Measurements from ENCODE around the gene ECI2. TPM values are rescaled to one million over a fixed set of nuclear protein-coding genes. Genes with fewer than 3 reads are reported as not detected.

ECI2 gene
- total RNA-seq, 1 donor from 2014 or later: 88.3 TPM

DNA sequence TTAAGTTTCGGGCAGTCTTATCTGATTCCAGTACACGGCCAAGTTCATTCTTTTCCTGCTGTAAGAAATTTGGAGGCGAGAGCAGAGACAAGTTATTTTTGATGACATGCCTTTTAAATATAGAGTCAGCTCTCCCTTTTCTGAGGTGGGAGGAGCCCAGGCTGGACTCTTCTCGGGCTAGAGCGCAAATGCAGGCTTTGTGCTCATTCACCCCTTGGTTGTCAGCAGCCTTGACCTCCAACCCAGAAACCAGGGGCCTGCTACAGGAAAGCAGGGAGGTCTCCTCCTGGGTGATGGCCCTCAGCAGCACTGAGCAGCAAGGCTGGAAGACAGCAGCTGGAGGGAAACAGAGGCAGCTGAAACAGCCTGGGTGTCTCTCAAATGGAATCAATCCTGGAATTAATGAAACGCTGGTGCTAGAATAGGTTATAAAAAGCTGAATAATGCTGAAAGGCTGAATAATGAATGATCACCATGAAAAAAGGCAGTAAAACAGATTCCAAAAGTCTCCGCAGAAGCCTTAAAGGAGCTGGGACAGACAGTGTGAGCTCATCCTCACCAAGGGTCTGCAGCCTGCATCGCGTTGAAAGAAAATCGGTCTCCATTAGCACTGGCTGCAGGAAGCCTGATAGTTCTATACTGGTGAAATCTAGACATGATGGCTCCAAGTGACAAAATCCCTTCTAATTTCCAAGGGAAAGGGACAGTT lies 28.2 kb upstream of the ECI2 start:
- no peak for DNase-seq (ENCODE audit: low read depth)
- no peak overlapping the region for H3K4me3 ChIP-seq (ENCODE audit: low read depth, low read length)
- TF ChIP-seq, protein P1, sequence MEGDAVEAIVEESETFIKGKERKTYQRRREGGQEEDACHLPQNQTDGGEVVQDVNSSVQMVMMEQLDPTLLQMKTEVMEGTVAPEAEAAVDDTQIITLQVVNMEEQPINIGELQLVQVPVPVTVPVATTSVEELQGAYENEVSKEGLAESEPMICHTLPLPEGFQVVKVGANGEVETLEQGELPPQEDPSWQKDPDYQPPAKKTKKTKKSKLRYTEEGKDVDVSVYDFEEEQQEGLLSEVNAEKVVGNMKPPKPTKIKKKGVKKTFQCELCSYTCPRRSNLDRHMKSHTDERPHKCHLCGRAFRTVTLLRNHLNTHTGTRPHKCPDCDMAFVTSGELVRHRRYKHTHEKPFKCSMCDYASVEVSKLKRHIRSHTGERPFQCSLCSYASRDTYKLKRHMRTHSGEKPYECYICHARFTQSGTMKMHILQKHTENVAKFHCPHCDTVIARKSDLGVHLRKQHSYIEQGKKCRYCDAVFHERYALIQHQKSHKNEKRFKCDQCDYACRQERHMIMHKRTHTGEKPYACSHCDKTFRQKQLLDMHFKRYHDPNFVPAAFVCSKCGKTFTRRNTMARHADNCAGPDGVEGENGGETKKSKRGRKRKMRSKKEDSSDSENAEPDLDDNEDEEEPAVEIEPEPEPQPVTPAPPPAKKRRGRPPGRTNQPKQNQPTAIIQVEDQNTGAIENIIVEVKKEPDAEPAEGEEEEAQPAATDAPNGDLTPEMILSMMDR (conservative IDR thresholded peaks at IDR 0.05; ENCODE audit: low read depth, low read length): no peak

DNA sequence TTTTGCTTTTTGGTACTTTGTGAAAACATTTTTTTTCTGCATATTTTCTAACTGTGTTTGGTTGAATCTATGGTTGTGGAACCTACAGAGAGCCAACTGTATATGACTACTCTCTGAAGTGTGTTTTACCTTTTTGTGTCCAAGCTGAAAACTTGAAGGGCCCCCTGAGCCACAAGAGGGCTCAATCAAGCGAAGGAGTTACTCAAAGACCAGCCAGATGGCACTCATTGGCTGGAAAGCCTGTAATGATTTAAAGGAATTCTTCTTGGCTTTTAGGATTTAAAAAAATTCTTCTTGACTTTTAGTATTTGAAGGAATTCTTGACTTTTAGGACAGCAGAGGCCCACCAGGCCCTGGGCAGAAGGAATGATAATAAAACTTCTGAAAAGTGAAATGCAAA lies 27.0 kb upstream of the ECI2 start:
- no peak overlapping the region for H3K4me3 ChIP-seq (ENCODE audit: low read depth, low read length)
- TF ChIP-seq, protein P1 (conservative IDR thresholded peaks at IDR 0.05; ENCODE audit: low read depth, low read length): no peak
- DNase-seq (ENCODE audit: low read depth): no peak

DNA sequence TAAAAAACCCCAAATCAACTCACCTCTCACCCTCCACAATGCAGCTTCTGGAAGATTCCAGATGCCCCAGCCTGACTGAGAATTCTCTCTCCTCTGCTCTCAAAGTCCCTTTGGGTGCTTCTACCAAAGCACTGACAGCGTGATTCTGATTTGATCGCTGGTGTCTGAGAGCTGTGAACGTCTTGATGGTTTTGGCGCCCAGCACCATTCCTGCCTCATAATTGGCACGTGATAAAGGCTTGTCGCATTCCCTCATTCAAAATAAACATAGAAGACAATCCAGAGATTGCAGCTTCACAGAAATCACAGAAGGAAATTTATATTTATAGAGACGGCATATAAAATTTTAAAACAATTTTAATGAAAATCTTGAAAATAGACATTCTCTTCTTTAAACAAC lies 24.1 kb upstream of the ECI2 start:
- DNase-seq (ENCODE audit: low read depth): no peak
- TF ChIP-seq, protein P1 (conservative IDR thresholded peaks at IDR 0.05; ENCODE audit: low read depth, low read length): no peak
- H3K4me3 ChIP-seq (ENCODE audit: low read depth, low read length): no peak overlapping the region

DNA sequence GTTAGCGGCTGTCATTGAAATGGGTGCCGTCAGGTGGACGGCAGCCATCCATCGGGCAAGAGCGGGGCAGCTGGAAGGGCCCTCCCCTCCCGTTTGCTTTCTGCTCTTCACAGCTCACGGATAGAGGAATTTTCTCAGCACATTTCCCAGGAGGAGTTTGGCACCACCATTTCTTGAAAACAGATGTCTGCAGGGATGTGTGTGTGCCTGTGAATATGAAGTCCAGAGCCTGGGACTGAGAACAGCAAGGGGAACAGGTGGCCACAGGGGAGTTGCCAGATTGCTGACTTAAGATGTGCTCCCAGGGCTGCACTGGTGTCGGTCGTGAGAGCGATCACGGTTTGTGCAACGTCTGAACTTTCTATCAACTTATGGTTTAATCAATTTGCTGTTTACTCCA lies 22.1 kb upstream of the ECI2 start:
- TF ChIP-seq, protein P1 (conservative IDR thresholded peaks at IDR 0.05; ENCODE audit: low read depth, low read length): no peak
- DNase-seq (ENCODE audit: low read depth): no peak
- no peak overlapping the region for H3K4me3 ChIP-seq (ENCODE audit: low read depth, low read length)

DNA sequence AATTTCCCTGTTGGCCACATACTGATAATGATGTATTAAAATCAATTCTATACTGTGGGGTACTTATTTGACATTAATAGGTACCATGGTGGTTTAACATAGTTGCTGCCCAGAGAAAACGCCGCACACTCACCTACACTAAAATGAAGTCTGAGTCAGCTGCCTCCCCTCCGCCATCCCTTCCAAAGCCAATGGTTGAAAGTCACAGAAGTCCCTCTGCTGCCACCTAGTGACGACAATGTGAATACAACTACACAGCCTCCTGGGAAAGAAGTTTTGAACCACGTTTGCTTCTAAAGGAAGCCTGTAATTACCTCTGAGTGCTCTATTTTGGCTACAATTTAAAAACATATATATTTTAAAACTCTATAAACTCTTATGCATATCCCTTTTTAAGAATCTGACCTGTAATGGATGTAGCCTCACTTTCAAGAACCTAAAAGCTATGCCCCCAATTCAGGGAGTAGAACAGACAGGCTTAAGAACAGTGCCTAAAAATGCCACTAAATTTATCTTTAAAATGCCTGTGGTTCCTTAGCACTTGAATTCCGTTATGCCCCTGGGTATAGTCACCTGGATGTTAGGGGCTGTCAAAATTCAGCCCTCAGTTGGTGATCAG lies 20.6 kb upstream of the ECI2 start:
- TF ChIP-seq, protein P1 (conservative IDR thresholded peaks at IDR 0.05; ENCODE audit: low read depth, low read length): peak; percentile 88
- H3K4me3 ChIP-seq (ENCODE audit: low read depth, low read length): no peak overlapping the region
- peak; percentile 53 for DNase-seq (ENCODE audit: low read depth)

DNA sequence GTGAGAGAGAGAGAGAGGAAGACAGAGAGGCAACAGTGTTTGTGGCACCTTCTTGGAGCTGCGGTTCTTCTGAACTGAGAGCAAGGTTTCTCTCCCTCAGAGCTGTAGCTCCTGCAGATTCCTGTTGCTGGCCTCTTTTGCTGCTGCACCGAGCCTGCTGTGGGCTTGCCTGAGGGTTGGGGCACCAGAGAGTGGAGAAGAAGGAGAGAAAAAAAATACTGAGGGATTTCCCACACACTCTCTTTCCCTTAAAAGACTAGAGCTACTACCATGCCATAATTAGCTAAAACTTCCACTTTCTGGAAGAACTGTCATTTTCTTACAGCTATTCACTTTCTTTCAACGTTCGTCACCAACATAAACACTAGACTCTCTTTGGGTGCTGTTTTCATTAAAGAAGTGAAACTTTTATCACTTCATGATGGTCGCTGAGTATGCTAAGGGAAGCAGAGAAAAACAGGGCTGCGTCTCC lies 18.2 kb upstream of the ECI2 start:
- DNase-seq (ENCODE audit: low read depth): no peak
- TF ChIP-seq, protein P1 (conservative IDR thresholded peaks at IDR 0.05; ENCODE audit: low read depth, low read length): no peak
- H3K4me3 ChIP-seq (ENCODE audit: low read depth, low read length): no peak overlapping the region
